G401.6 (cell line): Measurements from ENCODE around the gene LDHAL6B.
"Not testable (repeated sequence)": the region's sequence is repeated elsewhere in the genome, so short reads cannot be mapped to it uniquely, and the experiment has no call there.

Experiments used
- FAIRE-seq: peaks from 2 replicates; lab custom pipeline; 2012; peaks lifted over from hg19 to GRCh38; lab: Jason Lieb, UNC

The LDHAL6B gene

DNA sequence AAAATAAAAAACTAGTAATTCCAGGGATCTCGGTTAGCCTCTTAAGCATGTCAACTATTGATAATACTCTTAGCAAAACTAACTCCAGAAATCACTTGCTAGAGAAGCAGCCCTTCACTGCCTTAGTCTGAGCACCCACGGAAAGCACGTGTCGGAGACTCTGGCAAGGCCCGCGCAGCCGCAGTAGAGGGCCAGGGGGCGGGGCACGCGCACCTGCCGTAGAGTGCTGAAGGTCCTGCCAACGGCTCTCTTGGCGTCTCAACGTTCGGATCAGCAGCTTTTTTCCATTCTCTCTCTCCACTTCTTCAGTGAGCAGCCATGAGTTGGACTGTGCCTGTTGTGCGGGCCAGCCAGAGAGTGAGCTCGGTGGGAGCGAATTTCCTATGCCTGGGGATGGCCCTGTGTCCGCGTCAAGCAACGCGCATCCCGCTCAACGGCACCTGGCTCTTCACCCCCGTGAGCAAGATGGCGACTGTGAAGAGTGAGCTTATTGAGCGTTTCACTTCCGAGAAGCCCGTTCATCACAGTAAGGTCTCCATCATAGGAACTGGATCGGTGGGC, at the start of gene LDHAL6B:
Gene LDHAL6B (plus strand): TSS at position 221 of the 561 bp plus-strand sequence. CDS start 98 bp downstream, at position 319.
- no peak for FAIRE-seq

DNA sequence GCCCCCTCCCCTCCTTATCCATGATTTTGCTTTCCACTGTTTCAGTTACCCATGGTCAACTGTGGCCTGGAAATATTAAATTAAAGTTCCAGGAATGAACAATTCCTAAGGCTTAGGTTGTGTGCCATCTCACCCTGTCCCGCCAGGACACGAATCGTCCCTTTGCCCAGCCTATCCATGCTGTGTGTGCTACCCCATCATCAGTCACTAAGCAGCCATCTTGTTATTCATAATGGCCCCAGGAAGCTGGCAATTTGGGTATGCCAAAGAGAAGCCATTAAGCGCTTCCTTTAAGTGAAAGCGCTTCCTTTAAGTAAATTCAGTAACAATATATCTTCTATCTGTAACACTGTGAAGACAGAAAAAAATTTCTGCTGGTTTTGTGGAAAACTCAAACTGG, 49.2 kb upstream of the LDHAL6B start:
- no peak for FAIRE-seq

DNA sequence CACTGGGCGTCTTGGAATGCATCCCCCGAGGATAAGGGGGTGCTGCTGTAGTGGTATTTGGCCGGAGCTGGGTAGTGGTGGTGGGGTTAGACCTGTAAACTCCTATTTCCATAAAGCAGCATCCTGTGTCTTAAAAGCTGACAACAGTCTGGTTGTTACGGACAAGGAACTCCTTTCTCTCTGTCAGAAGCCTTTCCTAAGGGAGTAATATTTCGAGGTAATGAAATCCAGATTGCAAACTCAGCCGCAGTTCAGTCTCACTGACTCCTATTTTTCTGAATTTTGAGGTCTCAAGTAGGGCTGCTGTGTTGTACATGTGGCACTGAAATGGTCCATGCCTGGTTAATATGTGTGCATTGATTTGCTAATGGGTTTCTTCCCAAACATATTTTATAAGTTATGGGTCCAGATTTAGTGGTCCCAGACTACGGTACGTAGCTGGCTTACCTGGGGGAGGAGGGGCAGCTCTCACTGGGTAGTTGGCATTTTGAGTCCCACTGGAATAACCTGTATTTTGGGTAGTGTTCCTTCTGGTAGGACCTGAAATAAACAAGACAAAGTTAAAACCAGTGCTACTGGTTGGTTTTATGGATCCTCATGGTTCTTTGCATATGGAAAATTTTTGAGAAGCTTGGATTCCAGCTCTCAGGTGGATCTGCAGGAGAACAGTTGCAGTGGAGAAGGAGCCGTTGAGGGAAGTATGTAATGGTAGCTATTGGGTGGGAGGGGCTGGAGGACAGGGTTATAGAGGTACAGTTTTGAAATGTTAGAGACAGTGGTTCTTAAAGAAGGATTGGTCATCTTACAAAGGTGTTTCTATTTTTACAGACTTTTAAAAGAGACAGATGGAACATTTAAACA, 48.6 kb upstream of the LDHAL6B start:
- FAIRE-seq = no peak

DNA sequence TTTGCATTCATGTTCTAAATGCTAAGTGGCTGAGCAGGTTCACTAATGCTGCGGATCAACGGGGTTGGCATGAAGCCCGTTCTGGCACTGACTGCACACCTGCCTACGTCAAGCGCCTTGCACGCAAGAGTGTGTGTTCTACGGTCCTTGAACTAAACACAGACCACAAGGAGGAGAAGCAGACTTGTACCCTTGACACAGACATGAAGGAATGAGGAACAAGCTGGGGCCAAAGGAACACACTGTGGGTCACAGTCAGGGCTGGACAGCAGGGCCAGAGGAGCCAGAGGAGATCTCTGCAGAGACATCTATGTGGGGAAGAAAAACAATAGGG, 48.0 kb upstream of the LDHAL6B start:
- no peak for FAIRE-seq

DNA sequence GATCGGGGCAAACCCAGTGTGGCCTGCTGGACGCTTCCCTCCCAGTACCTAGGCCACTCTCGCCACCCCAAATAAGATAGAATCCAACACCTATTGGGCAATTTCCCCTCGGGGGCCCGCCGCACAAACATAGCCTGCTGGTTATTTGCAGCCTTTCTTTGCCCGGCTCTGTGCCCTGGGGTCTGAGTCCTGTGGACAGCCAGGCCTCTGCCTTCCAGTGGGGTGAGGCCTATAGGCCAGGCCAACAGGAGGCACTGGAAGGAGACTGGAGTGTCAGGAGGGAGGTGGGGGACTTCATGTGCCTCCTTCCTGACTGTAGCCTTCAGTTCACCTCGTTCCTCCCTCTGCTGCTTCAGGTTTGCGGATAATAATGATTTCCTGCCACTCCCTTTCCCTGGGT, 47.4 kb upstream of the LDHAL6B start:
- no peak for FAIRE-seq

DNA sequence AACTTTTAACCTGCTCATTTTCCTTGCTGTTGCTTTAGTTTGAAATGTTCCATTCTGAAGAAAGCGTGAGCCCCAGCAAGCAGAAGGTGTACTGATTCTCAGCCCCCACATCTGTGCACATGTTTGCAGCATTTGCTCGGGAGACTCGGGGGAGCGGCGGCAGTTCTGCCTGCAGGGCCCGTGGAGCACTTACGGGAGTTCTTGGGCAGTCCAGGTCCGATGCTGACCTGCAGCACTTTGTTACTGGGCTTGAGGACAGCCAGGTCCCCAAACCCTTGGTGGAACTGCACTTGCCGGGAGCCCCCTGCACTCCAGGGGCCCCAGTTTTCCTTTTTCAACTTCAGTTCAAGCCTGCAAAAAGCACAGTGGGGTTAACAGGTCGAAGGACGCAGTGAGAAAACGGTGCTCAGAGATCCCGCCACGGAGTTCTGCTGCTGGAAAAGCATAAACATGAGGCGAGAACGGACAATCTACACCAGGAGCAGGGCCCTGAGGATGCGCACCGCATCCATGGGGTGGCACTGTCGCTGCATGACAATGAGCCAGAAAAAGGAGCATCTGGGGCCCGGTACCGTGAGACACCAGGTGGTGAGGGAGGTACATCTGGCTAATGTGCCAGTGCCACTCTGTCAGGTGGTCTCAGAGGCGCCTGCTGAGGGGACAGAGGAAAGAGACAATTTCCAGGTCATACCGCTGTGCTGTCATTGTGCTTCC, 45.6 kb upstream of the LDHAL6B start:
- FAIRE-seq = no peak

DNA sequence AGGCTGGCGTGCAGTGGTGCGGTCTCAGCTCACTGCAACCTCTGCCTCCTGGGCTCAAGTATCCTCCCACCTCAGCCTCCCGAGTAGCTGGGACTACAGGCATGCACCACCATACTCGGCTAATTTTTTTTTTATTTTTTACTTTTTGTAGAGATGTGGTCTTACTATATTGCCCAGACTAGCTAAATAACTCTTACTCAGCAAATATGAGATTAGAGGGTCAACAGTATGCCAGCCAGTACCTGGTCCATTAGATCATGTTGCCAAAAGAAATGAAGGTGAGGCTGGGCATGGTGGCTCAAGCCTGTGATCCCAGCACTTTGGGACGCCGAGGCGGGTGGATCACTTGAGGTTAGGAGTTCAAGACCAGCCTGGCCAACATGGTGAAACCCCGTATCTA, 44.6 kb upstream of the LDHAL6B start:
- not testable (repeated sequence) for FAIRE-seq

DNA sequence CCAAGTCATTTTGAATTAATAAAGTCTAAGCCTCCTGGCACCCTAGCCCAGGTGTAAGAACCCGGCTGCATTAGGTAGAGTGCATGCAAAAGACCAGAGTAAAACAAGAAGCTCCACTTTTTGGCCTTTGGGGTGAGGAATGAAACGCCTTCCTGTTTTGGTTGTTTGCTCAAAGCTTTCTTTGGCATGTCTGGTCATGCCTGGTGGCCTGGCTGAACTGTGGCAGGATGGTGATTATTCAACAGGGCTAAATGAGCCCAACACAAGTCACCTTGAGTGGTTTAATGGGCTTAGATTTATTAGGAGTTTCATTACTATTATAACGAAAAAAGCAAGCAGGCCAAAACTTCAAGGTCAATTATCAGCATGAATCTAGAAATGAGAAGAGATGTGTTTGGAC, 40.9 kb upstream of the LDHAL6B start:
- no peak for FAIRE-seq

DNA sequence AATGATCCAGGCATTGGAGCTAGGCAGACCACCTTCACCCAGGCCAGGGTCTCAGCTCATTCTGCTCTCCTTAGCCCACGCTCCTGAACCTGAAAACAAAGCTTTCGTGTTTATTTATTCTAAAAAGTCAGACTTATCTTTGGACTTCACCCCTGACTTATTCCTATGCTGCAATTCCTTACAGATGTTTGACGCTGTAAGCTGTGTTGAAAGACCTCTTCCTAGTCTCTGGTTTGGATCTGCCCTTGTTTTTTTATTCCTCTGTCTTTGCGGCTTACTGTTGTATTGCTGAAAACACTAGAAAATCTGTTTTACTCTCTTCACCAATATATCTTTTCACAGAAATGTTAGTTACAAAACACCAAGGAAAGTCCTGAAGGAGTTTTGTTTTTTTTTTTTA, 40.5 kb upstream of the LDHAL6B start:
- FAIRE-seq = no peak

DNA sequence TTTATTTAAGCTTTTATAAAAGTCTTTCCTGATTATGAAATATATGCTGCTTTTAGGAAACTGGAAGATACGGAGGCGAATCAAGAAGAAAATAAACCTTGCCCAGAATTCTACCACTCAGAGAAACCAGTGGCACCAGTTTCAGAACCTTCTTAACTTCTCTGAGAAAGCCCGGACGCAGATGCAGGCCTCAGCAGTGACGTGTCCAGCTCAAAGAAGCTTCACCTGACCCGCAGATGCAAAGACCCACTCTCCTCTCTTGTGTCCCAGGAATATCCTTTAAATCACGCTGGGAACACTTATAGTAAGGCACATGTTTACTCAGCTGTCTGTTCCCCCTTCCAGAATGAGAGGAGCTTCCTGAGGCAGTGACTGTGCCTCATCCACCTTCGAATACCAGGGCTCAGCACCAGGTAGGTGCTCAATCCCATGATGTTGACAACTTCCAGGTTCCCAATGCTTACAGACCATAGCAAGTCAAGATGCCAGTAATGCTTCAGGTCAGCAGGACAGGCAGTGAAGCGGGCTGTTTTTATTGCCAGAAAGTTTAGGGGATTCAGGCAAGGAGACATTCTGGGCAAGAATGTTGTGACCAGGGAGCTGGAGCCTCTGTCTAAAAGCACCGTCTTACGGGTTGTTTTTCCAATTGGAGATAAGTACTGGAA, 39.9 kb upstream of the LDHAL6B start:
- no peak for FAIRE-seq

DNA sequence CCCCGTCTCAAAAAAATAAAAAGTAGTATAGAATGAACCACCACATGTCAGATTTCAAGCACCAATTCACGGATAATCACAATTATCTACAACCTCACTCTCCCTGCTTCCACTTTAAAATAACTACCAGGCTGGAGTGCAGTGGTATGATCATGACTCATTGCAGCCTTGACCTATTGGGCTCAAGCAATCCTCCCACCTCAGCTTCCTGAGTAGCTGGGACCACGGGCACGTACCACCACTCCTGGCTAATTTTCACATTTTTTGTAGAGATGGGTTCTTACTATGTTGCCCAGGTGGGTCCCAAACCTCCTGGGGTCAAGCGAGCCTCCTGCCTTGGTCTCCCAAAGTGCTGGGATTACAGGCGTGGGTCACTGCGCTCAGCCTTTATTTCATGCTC, 38.1 kb upstream of the LDHAL6B start:
- no peak for FAIRE-seq

DNA sequence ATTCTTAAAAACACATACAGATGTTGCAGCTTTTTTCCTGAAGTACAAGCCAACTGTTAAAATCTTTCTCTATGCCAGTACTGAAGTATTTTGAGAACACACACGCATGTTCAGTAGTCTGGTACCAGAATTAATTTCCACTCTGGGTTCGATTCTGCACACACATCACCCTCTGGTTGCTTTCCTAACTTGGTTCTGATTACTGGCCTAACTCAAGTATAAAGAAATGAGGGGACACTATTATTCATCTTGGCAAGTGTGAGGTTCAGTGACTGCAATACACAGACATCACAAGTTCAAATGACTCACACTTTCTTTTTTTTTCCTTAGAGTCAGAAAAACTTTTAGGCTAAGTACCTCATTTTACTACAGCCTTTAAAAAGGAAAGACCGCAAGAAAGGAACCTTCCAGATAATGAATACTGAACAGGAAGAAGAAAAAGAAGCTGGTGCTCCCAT, 37.4 kb upstream of the LDHAL6B start:
- no peak for FAIRE-seq

DNA sequence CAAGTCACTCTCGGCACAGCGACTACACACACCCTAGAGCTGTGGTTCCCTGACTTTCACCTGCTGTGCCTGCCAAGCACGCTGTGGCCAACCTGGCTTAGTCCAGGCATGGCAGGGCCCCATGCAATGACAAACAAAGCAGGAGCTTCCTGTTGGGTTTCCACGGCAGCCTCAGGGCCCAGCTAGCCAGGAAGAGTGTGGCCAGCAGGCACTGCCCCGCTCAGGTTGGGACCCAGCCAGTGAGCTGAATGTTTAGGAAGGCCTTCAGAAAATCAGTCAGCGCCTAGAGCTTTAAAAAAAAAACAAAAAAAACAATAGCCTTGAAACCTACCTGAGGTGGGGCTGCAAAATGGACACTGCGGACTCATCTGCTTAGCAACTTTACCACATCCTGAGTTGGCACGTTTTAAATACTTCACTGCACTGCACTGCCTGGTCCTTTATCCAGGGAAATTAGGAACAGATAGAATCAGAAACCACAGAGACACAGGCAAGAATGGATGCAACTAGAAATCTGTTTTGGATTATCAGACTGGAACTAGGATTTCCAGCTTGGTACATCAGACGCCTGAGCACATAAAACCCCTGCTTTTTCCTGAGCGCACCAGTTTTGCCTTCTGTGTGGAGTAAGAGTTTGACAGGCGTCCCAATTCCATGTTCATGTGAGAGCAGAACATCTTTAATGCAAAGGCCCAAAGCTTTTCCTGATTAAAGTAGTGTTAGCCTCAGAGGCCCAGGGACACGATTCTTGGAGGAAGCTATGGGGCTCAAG, 36.2 kb upstream of the LDHAL6B start:
- FAIRE-seq = no peak

DNA sequence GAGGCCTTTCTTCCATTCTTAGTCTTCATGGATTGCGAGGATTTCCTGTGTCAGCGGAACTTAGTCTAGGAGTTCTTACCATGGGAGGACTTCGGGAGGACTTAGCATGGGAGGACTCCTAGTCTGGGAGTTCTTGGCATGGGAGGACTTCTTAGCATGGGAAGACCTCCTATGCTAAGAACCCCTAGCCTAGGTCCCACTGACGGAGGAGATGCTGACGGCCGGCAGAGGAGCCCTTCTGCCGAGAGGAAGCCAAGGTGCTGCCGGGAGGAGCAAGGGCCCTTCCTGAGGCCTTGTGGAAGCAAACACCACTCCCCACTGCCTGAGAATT, 35.6 kb upstream of the LDHAL6B start:
- FAIRE-seq = no peak

DNA sequence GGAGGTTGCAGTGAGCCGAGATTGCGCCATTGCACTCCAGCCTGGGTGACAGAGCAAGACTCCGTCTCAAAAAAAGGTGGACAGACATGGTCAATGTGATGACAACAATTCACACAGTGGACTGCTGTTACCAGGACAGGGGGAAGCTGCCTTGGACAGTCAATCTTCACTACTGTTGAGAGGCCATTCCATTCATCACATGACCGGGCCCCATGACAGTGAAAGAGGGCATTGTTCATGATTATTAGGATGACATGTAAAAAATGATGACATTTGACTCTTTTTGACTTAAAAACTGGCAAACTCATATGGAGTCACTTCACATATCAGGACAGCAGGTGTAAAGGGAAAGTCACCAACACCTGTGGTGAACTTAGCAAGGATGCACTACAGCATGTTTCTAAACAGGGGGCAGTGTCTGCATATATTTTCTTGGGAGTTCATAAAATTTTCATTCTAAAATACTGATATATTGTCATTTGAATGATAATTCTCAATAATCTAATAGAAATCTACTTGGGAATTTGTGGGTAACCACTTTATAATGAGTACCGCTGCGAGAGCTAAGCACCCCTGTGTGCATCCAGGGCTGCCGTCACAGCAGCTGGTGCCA, 34.2 kb upstream of the LDHAL6B start:
- no peak for FAIRE-seq

DNA sequence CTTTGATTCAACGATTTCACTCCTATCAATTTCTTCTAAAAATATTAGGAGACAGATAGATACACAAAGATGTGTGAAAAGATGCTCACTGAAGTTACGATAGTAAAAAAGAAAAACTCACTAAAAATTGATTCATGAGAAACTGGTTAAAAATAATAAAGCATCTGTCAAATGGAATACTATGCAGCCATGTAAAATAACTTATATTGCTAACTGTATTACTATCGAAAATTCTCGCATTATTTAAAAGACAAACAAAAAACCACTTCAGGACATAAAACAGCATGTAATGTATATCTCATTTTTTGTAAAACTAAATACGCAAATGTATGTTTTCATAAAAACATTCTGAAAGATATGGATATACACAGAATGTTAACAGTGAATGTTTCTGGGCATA, 33.4 kb upstream of the LDHAL6B start:
- FAIRE-seq = no peak

DNA sequence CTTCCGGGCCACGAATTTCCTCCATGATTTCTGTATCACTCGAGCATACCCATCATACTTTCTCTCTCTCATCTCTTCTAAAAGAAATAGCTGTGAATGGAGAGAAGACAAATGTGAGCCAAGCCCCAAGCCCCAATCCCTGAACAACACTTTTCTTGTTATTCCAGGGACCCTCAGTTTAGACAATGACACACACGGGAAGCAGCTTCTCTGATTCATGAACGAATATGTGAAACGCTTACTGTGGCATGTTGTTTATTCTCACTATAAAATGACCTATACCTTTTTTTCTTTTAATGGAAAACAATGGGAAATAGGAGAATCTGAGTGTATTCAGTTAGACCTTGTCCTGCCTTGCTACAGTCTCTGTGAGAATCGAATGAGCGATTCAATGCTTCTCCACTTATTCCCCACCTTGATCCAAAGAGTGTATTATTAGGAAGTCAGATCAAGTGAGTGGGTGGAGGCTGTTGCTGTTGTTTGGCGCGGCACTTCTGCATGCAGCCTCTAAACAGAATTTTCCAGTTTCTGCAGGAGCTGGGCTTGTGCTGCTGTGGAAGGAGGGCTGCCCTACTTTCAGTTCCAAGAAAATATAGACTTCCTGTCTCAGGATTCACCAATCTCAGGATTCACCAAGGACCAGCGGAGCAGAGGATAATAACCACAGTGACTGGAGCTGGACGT, 32.4 kb upstream of the LDHAL6B start:
- no peak for FAIRE-seq

DNA sequence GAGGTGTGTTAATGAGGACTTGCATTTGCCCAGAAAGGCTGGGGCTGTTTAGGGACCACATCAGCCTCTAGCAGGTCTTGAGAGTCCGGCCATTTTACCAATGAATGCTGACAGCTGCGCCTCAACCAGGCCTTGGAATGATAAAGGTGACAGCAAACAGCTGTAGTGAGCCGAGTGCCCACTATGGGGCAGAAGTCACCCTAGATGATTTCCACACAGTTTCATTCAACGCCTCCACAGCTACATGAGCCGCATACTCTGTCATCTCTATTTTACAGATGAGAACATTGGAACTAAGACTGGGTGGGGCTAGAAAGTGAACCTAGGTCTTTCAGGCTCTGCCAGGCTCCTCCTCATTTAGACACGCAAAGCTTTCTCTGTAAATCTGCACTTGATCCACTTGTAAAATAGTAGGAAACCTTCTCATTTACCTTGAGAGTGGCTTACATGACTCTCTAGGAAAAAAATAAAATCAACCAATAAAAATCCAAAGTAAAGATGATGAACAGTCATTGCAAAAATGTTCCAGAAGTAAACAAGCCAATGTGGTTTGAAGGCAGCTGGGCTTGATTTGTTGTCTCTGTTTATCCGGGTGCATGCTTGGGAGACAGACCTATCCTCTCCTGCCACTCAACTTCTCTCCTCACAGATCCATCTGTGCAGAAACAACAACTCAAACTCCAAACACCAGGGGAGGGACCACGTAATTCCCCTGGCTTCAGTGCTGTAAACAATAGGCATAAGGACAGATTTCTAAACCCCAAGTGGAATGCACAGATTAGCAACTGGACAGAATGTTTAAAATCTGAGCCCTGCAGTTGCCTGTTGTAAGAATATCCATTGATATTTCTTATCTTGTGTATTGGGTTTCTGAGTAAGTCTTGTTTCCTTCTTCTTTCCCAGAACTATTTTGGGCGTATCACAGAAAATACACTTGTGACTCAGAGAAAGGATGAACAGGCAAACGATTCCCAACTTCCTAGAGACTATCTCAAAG, 31.5 kb upstream of the LDHAL6B start:
- FAIRE-seq = no peak

DNA sequence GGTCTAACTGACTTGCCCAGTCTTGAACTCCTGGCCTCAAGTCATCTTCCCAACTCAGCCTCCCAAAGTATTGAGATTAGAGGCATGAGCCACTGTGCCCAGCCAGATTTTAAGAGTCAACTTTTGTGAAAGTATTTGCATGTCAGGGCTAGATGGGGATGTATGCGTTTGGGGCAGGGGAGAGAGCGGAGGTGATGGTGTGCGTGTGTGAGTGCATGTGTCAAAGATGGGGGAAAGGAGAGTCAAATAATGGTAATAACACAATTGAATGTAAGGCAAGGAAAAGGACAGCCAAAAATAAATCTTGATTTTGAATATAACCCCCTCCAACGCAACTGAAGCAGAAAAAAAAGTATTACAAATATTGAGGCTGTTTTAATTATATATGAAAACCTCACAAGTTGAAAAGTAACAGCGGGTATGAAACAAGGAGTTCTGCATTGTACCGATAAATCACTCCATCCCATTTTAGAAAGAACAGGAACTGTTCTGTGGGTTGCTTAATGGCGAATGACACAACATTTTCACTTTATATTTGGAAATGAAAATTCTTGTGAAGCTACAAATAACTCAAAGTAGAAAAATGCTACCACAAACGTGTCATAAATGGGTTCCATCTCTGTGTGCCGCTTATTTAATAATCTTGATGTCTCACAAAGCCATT, 29.9 kb upstream of the LDHAL6B start:
- no peak for FAIRE-seq

DNA sequence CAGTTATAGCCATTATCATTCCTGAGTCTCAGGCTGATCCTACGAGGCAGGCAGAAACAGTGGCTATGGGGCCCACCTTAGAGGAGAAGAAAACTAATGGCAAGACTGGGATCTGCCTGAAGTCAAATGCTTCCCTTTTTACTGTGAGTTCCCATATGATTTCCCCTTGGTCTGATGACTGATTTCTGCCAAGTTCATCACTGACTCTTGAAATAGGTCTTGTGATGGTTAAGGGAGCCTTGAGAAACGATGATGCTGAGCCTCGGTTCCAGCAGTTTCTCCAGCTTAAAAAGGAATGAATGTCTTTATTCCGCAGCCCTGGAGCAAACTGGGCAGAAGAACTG, 29.4 kb upstream of the LDHAL6B start:
- no peak for FAIRE-seq
